Limb (tissue), 2 donors: ENCODE measurements around the gene CADPS.
A peak's percentile ranks its signal among the peaks of the same experiment; 100 is the strongest.
"Not testable (repeated sequence)": the region's sequence is repeated elsewhere in the genome, so short reads cannot be mapped to it uniquely, and the experiment has no call there.

Experiments
- DNase-seq, 2 donors: peaks; one replicate each; pipeline ENCODE4 v3.0.0-alpha.2; 2016; ENCODE audit errors: extremely low spot score in 2 of 2

Gene CADPS

DNA sequence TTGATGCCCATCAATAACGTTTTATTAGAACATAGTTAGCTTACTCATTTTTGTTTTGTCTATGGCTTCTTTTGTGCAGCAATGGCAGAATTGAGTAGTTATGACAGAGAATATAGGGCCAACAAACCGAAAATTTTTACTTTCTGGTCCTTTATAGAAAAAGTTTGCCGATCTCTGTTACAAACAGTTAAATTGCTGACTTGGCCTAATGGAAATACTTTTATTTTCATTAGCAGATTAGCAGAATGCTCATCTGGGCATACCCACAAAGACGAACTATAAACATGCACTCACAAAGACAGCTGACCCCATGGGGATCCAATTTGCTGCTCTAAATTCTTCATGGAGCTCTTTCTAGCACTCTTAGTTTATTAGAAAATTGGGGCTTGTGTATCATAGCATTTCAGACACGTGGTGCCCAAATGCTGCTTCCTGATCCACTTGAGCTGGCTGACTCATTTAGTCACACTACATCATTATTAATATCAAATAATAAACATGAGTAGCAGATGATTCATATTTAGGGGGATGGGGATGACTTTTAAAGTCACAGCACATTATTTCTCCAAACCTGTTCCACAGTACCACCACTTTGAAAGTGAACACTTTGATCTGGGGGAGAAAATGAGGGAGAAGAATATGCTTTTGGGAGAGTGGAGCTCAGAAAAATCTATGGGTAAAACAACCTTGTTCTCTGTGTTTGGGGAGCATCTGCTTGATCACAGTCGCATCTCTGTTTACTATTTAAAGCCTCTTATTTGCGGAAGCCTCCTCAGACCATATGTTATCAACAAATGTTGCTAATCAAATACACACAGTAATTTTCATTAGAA, 273.8 kb downstream of the CADPS start:
- no peak for DNase-seq

DNA sequence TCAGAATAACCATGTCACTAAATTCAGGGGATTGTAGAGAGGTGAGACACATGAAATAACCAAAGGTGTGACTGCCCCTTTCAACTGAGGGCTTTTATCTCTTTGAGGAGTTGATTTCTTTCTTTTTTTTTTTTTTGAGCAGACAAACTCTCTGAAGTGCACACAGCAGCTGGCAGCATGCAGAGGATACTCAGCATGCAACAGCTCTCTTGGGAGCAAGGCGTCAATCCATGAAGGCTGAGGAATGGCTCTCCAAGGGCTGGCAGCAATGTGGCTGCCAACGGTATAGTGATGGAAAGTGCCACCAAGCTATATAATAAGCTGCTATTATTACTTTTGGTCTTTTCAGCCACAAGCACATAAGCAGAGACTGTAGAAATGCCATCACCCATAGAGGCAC, 275.2 kb downstream of the CADPS start:
- DNase-seq: no peak

DNA sequence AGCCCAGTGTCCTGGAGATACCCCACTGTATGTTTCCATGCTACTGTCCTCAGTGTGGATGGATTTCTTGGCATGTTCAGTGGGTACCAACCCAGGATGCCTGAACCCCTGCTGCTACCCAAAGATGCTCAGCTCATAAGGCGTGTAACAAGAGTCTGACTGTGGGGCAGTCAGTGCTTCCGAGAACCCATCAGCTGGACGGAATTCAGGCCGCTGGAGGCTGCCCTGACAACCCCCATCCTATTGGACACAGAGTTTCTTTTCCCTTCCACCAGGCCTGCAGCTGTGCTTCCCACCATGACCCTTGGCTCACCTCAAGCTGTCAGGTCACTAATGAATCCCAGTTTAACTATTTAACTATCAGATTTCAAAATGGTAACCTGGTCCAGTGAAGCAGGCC, 277.7 kb downstream of the CADPS start:
- no peak for DNase-seq

DNA sequence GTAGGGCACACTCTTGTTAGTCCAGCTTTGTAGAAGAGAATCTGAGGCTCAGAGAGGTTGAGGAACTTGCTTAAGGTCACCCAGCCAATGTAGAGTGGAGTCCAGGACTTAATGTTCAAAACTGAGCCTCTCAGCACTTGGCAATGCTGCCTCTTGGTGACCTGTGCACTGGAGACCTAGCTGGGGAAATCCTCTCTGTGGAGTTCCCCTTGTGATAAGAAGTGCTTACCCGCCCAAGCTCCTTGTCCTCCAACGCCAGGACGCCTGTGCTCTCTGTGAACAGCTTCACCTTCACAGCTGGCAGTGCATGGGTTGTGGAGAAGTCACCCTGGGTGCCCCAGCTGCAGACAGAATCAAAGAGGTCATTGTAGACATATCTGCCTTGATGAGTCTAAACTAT, 282.8 kb downstream of the CADPS start:
- DNase-seq: no peak

DNA sequence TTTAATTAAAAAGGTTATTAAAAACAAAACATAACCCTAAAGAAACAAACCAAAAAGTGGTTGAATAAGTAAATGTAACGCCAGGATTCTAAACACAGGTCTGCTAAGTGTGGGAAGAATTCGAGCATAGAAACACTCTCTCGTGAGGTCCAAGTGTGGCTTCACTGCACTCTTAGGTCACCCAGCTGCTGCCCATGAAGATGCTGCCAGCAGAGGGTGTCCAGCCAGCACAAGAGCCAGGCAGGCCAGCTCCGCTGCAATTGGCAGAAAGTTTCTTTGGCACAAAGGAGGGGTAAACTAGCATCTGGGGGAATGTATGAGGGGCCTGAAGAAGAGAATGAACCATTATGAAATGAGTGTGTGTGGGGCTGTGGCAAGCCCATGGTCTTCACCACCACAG, 286.1 kb downstream of the CADPS start:
- no peak for DNase-seq

DNA sequence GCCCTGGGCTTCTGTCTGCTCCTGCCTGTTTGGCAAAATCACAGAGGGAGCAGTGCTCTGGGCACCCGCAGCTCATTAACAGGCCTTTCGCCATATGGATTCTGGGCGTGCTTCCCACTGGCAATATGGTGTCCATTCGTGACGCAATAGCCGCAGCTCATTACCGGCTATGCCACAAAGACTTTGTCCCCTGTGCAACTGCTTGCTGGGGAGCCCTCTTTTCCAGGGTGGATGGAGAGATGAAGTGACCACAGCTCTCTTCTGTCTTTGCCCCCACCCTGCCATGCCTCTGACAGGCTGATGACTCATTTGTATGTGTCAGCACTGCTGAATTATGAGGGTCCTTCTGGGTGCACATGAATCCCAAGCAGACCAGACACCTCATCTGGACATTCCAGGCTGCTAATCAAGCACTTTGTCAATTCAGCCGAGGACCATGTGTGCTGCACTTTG, 287.6 kb downstream of the CADPS start:
- peak in 1 of 2 donors; percentile 28 for DNase-seq

DNA sequence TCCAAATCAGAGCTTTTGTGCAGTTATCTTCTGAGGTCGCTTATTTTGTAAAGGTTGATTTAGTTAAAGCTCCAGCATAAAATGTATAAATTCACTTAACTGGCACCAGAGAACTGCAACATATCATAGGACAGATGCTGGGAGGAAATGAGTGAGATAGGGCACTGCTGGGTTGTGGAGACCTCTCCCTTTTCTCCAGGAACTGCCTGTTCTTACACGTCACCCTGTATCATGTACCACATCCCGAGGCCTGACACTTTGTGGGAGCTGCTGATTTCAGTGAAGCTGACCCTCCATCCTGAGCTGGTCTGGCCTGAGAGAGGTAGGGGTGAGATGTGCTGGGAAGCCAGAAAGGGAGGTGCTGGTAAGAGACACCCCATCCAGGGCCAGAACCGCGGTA, 288.0 kb downstream of the CADPS start:
- no peak for DNase-seq

DNA sequence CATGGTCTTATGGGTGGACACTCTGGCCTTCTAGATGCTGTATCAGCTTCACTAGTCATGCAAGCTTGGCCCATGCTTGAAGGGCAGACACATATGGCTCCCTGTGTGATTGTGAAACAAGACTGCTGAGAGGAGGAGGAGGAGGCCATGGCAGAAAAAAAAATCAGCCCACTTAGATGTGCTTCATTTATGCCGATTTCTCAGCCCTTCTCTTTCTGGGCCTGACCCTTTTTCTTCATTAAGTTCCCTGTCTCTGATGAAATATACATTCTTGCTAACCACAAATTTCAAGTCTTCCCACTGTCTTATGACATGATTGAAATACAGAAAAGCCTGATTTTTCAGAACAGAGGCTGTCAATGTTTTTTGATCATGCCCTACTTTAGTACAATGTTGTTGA, 288.9 kb downstream of the CADPS start:
- no peak for DNase-seq

DNA sequence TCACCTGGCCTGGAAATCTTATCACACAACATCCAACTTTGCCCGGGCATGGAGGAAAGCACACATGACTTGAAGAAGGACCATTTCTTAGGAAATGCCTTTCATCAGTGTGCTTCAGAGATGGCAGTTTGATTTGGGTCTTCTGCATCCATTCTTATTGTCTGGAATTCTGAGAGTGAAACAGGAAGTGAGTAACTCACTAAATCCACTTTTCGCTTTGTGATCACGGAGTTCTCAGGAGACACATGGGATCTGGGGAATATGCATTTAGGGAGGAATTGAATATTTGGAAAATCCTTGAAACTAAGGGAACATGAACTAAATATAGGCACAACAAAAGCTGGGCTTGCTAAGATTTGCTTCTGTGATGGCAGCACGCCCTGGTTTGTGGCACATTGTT, 289.4 kb downstream of the CADPS start:
- no peak for DNase-seq

DNA sequence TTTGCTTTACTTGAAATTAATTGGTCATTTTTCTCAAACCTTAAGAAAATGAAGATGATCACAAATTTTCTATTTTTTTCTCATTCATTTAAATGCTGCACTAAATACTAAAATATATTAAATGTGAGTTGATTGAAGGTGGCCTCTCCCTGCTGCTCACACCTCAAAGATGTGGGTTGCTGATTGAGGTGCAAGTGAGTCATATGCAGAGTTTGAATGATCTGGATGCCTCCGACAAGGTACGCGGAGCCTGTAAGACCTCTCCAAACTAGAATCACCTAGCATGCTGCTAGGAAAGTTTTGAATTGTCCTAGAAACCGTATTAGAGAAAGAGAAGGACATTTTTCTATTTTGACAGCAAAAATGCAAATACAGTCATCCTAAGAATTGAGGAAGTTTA, 290.6 kb downstream of the CADPS start:
- no peak for DNase-seq

DNA sequence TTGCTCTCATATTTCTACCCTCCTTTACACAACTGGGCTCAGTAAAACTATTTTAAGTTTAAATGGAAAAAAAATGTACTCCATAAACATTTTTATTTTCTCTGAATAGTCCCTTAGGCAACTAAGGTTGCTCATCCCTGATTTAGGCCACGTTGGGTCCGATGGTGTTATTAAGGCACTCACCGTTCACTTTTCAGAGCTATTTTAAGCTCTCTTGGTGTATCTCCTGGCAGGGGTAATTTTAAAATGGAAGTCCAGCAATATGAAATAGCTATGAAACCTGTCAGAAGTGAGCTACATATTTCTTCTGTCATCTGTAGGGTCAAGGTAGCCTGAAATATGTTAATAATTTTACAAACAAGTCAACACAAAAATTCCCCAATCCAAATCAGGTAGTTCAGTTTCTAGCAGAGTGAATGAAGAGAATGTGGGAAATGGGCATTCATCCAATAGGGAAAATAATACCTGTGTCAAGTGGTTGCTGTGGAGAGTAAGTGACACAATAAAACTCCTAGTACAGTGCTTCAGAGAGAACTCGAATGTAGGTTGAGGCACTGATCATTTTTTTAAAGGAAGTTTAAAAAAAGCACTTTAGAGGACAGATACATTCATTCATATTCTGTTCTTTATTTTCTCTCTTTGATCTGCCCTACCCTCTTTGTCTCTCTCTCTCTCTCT, 292.6 kb downstream of the CADPS start:
- DNase-seq: no peak

DNA sequence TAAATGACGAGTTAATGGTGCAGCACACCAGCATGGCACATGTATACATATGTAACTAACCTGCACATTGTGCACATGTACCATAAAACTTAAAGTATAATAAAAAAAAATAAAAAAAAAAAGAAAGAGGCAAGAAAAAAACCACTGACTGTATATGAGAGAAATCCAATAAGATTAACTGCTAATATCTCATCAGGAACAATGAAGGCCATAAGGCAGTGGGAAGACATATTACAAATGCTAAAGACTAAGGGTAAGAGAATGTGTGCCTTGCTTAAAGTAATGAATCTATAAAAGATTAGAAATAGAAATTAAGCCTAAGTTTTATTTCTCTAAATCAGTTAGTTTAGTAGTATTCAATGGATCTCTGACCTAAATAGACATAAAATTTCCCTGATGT, 294.7 kb downstream of the CADPS start:
- DNase-seq: not testable (repeated sequence)

DNA sequence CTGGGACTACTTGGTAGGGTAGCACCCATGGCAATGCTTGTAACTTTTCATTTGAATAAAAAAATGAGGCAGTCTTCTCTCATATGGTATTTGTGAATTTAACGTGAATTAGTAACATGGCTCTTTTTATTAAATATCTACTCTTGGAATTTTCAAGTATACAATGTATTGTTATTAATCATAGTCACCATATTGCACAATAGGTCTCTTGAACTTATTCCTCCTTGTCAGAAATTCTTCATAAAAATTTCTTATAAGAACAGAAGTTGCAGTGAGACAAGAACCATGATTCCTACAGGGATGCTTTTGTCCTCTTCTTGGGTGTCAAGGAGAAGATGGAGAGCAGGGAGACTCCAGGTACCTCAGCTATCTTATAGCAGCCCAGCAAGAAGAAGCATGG, 298.1 kb downstream of the CADPS start:
- DNase-seq: no peak

DNA sequence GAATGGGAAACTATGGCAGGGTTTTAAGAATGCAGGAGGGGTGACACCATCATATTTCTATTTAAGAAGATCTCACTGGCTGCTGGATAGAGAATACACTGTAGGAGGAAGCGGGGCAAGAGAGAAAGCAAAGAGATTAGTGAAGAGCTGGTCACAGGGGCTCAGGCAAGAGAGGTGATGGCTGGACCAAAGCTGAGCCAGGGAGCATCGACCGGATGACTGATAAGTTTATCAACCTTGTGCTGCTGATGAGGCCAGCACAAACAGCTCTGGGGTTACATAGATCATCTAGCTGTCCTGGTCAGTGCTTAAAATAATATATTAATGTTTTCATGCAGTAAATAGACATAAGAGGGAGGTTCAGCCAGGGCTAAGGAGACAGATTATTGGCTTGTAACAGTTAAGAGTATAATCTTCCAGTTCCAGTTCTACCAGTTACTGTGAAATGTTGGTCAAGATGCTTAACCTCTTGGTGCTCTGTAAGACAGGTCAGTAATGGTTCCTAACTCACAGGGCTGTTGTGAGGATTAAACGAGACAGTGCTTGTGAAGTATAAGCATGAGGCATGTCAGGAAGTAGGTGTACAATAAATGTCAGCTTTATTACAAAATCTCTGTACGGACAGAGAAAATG, 300.8 kb downstream of the CADPS start:
- no peak for DNase-seq

DNA sequence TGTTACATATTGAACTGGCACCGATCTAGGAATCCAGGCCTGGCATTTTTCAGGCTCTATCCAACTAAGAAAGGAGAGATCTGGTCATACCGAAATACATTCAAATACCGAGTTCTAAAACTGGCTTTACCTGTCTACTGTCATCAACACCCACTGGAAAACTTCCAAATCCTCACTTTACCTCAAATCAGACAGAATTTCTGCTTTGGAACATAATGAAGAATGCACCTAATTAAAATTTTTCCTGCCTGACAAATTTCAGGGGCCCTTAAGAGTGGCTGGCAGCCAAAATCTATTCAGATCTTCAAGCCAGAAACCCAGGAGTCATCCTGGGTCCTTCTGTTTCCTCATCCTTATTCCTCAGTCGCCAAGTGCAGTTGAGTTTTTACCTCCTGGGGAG, 303.3 kb downstream of the CADPS start:
- no peak for DNase-seq

DNA sequence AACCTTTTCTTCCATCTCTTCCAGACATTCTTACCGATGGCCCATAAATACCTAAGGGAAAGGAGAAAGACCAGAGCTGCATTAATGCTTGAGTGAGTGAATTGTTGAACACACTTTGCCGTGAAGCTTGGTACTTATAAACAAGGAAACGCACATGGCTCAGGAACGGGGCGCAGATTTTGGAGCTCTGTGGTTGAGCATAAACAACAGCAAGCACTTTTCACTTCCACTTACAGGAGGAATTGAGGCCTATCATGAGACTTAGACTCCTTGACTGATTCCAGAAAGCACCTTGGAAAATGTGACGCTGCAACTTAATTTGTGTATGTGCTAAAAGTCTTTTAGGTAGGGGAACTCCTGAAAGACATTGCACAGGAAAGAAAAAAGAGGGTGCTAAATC, 304.3 kb downstream of the CADPS start:
- DNase-seq: no peak

DNA sequence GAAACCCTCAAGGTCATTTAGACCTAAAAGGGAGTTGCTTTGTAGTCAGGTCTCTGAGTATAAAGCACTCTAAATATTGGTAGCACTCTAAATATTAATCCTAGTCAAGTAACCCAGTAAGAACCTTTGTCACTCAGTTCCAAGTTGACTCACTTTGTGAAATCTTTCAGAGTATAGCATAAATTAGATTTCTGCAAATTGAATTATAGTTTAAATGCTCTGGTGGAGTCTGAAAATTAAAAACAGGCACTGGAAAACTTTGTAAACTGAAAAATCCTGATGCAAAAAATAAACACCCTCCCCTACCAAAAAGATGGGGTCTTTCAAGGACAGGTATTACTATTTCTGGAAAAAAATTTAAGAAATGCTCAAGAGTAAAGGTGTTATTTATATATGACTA, 305.6 kb downstream of the CADPS start:
- DNase-seq: no peak

DNA sequence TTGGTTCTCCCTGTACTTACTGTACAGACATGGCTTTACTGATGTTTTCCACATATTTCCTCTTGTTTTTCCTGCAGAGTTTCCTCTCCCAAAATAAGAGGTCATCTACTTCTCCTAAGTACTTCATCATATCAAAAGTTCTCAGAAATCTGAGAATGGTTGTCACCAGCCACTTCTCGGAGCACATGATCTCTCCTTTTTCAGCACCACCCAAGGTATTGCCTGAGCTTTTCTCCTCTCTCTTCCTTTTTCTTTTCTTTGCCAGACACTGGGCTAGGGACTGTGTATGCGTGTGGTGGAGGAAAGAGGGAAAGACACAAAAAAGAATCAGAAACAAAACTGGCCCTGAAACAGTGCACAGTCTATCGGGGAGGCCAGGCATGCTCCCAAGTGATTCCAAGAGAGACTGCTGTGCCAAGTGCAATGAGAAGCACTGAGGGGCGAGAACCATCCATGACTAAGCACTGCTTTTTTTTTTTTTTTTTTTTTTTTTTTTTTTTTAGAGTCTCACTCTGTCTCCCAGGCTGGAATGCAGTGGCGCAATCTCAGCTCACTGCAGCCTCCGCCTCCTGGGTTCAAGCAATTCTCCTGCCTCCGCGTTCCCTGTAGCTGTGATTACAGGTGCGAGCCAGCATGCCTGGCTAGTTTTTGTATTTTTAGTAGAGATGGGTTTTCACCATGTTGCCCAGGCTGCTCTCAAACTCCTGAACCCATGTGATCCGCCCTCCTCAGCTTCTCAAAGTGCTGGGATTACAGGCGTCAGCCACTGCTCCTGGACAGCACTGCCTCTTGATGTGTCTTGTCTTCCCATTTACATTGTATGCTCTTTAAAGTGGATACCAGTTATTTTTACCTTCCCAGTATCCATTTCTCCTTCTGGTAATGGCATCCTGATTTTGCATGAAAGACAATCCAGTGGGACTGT, 307.9 kb downstream of the CADPS start:
- no peak for DNase-seq

DNA sequence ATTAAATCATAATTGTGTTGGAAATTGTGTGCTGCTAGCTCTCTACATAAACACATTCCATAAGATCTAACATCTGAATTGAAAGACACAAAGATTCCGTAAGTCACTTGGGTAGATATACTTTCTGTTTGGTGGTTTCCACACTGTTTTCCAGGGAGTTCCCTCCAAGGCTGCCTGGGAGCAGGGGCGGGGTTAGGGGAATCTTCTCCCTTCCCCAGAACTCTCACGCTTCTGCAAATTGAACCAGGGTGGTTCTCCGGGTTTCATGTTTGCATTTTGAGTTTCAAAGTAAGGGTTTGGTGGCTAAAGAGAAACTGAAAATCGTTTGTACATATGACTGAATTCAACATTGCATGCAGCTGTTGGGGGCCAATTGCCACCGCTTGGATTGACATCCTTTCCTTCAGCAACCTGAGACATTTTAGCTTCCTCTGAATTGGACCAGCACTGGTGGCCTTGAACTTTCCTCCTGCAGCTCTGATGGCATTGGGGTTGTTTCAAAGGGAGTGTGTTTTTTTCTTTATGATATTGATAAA, 309.1 kb downstream of the CADPS start:
- no peak for DNase-seq

DNA sequence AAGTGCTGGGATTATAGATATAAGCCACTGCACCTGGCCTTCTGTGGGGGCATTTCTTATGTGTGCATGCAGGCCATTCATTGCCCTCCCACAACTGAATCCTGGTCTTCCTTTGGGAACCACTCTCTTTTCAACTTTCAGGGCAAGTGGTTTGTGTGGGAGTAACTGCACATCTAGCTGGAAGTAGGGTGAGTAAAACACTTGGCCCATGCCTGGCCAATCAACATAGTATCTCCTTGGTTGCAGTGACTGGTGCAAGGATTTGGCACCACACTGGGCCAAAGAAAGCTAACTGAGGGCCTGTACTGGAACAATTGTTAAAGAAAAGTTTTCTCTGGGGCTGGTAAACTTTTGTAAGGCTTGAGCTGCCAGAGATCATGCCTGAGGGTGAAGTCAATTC, 312.6 kb downstream of the CADPS start:
- no peak for DNase-seq

DNA sequence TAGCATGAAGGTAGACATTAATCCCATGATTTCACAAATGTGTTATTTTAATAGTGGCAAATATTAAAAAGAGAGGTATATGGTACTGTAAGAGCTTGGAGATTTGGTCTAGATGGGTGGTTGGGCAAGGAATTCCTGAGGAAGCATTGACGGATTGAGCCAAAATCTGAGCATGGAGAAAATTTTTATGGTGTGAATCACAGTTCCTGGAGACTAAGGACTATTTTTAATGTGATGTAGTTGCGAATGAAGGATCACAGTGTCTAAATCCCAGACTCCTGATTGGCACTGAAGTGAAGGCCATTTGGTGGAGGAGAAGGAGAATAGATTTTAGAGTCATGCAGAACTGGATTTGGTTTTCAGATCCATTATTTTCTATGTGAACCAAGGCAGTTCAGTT, 313.2 kb downstream of the CADPS start:
- DNase-seq: no peak
